GM12801 (cell line): ENCODE measurements around the gene LRRC74B.

Source experiments
- TF ChIP-seq, protein P1 (sequence below): IDR thresholded peaks from one replicate; pipeline ENCODE4 v1.5.1; 2011; ENCODE audit warnings: control low read depth; ENCODE audit not compliant: insufficient read length; ENCODE audit errors: extremely low read depth

LRRC74B gene

GRCh38 chr22:21032868-21033688, 12.7 kb upstream of the LRRC74B start:
- TF ChIP-seq, protein P1, sequence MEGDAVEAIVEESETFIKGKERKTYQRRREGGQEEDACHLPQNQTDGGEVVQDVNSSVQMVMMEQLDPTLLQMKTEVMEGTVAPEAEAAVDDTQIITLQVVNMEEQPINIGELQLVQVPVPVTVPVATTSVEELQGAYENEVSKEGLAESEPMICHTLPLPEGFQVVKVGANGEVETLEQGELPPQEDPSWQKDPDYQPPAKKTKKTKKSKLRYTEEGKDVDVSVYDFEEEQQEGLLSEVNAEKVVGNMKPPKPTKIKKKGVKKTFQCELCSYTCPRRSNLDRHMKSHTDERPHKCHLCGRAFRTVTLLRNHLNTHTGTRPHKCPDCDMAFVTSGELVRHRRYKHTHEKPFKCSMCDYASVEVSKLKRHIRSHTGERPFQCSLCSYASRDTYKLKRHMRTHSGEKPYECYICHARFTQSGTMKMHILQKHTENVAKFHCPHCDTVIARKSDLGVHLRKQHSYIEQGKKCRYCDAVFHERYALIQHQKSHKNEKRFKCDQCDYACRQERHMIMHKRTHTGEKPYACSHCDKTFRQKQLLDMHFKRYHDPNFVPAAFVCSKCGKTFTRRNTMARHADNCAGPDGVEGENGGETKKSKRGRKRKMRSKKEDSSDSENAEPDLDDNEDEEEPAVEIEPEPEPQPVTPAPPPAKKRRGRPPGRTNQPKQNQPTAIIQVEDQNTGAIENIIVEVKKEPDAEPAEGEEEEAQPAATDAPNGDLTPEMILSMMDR: no peak

DNA sequence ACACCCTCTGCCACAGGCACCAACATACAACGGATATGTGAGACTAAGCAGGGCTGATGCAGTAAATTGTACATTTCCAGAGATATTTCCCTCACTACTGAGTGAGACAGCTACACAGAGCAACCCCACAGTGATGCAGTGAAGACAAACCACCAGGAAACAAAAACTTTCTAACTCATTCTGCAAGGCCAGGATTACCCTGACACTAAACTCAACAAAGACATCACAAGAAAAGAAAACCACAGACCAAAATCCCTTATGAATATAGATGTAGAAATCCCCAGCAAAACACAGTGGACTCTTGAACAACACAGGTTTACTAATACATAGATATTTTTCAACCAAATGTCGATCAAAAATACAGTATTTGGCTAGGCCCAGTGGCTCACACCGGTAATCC, 11.9 kb upstream of the LRRC74B start:
- TF ChIP-seq, protein P1: no peak

- TF ChIP-seq, protein P1: no peak
Measured at GRCh38 chr22:21034989-21035388, 10.8 kb upstream of the LRRC74B start.

GRCh38 chr22:21038405-21038804, 7.3 kb upstream of the LRRC74B start:
- TF ChIP-seq, protein P1: no peak

- TF ChIP-seq, protein P1: no peak
Measured at GRCh38 chr22:21041937-21042336, 3.8 kb upstream of the LRRC74B start.

DNA sequence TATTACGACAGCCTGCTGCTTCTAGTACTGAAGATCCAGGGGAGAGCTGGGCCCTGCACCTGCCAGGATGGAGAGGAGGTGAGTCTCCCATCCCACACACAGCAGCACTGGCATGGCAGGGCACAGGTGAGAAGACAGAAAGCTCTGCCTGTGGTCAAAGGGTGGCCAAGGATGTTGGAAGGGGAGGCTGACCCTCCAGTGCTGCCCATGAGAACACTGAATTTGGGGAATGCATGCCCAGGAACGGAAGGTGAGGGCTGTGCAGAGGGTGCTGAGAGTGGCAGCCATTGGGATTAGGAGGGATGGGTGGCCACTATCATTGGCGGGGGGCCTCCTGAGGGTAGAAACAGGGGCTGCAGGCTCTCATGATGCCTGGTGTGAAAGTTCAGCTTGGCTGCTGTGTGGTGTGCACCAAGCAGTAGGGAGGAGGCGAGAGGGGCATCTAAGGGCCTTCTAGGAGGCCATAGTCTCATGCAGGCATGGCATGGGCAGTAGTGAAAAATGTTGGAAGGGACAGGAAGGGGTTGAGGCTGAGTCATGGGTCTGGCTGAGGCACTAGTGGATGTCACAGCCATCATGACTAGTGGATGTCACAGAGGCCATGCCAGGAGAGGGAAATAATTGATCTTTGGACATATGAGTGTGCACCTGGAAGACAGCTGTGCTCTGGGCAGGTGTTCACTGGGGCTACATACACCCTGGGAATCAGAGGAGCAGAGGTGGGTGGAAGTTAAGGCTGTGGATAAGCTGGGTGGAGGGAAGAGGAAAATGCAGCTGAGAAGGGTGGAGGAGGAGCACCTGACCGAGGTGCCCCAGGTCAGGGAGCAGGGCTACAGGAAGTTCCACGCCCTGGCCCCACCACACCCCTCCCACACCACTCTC, 2.5 kb upstream of the LRRC74B start:
- TF ChIP-seq, protein P1: no peak

DNA sequence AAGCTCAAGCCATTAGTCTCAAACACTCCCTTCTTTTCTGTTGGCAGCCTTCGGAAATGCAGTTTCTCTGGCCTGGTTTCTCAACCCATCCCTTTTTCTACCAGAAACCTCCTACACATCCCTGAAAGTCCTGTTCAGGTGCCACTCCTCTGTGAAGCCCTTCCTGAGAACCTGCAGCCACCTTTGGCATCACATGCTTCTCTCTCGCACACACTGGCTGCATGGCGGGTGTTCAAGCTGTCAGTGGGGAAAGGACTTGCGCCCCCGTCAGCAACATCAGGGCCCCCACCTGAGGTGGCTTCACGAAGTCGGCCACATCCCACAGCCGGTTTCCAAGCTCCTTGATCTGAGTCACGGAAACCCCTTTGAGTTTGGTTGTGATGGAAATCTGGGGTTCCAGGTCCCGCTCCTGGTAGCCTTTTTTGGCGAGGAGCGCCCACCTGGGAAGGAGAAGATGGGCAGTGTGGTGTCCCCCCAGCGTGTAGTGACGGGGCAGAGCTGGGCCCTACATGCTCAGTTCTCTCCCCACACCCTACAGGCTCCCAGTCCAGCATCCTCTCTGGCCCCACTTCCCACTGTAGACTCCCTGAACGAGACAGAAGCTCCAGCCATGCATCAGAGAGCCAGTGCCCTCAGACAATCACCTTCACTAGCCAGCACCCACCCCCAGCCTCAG, 1.7 kb upstream of the LRRC74B start:
- TF ChIP-seq, protein P1: no peak
